A549 treated with CpdA at 1 μM for 4 hours (cell line): ENCODE measurements around the gene TM4SF20. TPM values are rescaled to one million over a fixed set of nuclear protein-coding genes. Genes with fewer than 3 reads are reported as not detected.

Experiments
- total RNA-seq: library from RNA; stranded (reverse); fragments of 200-300 nt; extraction: Qiagen RNA extraction; gene quantifications from 5 replicates; pipeline ENCODE4 v1.2.3, GENCODE V29; 2022; ENCODE audit warnings: low read depth

The TM4SF20 gene, protein sequence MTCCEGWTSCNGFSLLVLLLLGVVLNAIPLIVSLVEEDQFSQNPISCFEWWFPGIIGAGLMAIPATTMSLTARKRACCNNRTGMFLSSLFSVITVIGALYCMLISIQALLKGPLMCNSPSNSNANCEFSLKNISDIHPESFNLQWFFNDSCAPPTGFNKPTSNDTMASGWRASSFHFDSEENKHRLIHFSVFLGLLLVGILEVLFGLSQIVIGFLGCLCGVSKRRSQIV
- 7.8 to 11.0 TPM (median 9.5 TPM) in 5 replicates for total RNA-seq

DNA sequence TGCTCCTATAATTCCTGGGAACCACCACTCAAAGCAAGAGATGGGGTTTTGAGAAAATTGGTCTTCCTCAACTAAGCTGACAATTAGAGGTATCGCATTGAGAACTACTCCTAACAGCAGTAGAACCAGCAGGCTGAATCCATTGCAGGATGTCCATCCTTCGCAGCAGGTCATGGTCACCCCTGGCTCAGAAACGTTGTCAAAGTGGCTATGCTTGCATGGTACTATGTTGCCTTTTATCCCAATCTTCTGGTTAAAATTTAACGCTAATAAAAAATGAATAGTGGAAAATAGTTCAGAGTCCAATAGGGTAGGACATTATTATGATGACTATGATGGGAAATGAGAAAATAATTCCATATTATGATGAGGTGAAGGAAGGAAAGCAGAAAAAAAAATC is at the start of gene TM4SF20:
TSS of gene TM4SF20 (minus strand) at position 212 of the 400 bp plus-strand sequence. CDS start at position 174, 38 bp downstream.

DNA sequence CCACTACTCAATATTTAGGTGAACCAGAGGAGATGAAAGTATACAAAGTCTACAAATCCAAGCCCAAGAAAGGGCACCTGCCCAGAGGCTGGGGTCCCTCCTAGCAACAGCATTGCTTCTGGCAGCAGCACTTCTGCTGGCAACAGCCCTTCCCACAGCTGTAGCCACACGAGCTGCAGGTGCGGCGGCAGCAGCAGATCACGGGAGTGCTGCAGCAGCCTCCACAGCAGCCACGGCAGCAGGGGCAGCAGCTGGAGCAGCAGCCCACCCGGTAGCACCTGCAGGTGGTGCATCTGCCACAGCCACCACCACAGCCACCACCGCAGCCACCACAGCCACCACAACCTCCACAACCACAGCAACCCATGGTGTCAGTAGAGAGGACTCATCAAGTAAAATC is 8.5 kb upstream of the TM4SF20 start, which contains the start of gene SCYGR1:
TSS of gene SCYGR1 (minus strand) at position 367 of the 400 bp plus-strand sequence. CDS start at position 367, 0 bp downstream.

DNA sequence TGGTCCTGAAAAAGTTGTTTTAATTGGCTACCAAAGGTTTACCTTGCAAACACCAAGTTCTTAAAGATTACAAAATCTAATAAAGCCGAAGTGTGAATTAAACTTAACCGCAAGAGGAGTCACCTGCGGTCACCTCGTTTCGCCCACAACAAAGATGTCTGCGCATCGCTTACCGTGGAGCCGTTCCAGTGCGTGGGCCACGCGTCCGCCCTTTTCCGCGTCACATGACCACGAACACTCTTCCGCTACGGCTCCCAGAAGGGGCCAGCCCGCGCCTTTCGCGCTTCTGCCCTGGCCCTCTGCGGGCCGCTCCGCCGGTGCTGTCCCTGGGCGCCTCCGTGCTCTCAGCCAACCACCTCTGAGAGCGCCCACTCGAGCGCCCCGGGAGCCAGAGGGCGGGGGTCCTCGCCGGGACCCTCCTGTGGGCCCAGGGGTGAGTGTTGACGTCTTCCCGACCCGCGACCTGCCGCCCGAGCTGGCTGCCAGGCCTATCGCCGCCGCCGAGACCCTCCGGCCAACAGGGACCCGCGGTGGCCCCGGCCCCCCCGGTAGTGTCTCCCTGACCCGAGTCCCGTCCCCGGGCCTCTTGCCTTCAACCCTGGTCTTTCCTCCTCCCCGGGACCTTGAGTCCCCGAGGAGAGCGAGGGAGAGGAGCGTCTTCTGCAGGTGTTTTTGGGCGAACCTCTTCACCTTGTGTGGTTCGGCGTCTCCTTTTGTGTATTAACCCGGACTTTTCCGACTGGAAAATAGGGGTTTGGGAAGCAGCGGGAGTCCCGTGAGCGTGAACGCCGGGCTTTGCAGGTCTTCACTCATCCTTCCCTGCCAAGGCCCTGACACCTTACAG is 53.9 kb downstream of the TM4SF20 start, which contains the start of gene MFF:
TSS of gene MFF (plus strand) at position 257 of the 844 bp plus-strand sequence. CDS start 5,415 bp downstream, outside the sequence.

Other genes starting within 250 kb of the TM4SF20 start
- 0.68 to 1.7 TPM (median 1.4 TPM) in 5 replicates for gene COL4A4, start 215.1 kb downstream of the TM4SF20 start, total RNA-seq
- 0.31 to 1.7 TPM (median 0.65 TPM) in 5 replicates for gene COL4A3, start 214.7 kb downstream of the TM4SF20 start, total RNA-seq
- gene MFF, start 54.1 kb downstream of the TM4SF20 start, total RNA-seq = 108 to 122 TPM (median 112 TPM) in 5 replicates
- not detected in 5 replicates for gene SCYGR1, start 8.6 kb upstream of the TM4SF20 start, total RNA-seq
- gene AGFG1, start 92.8 kb upstream of the TM4SF20 start, total RNA-seq = 95.9 to 136 TPM (median 122 TPM) in 5 replicates
- not detected in 5 replicates for gene SCYGR2, start 219.6 kb upstream of the TM4SF20 start, total RNA-seq
- gene SCYGR3, start 235.5 kb upstream of the TM4SF20 start, total RNA-seq = not detected in 5 replicates
- gene SCYGR4, start 238.2 kb upstream of the TM4SF20 start, total RNA-seq = 0.09 TPM in 1 of 5 replicates, not detected in the others